GM11168 (cell line): ENCODE data around the gene TCTA.

Source experiments
- in situ Hi-C: fragments of 300-500 bp; cut with MboI; formaldehyde crosslinking; loops from one replicate; pipeline ENCODE4 v1.12.0; 2022; ENCODE audit warnings: low sequenced_read_pairs; ENCODE audit not compliant: unreplicated experiment

Gene TCTA

GRCh38 chr3:49454898-49455681, 42.9 kb downstream of the TCTA start:
- in situ Hi-C loops: loop anchor here (10.0 kb wide), 1 partner anchor 130 kb away; no protein-coding TSS in a partner anchor

- in situ Hi-C loops: loop anchor here (10.0 kb wide), 1 partner anchor 132 kb away; no protein-coding TSS in a partner anchor
These were observed 44.2 kb downstream of the TCTA start for GRCh38 chr3:49456466-49456865.

DNA sequence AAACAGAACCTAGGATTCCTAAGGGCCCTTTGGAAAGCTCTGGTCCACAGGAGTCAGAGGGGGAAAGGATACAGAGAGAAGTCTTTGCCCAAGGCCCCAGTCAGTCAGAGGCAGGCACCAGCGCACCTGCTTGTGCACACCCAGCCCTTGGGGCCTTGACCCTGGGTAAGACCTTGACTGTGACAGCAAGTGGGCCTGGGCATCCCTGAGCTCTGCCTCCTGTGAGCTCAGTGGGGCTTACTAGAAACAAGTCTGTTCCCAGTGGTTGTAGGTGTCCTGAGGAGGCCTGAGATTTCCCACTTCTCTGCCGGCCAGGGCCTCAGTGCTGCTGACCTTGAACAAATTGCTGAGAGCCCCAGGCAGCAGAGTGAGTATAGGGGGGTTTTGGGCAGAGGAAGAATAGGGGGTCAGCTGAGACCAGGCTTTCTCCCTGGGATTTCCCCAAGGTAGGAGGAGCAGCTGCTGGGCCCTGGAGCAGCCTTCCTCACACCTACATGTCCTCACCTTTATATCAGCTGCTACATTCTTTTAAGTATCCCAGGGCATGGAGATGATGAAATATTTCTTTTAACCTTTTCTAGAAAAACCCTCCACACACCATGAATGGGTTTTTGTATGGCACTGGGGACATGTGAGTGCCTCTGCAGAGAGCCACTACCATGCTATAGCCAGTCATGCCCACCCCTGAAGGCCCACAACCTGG, 48.1 kb downstream of the TCTA start:
- in situ Hi-C loops: no loop called here

GRCh38 chr3:49460956-49461355, 48.7 kb downstream of the TCTA start:
- in situ Hi-C loops: no loop called here

GRCh38 chr3:49461443-49462171, 49.4 kb downstream of the TCTA start:
- in situ Hi-C loops: no loop called here

GRCh38 chr3:49462222-49462621, 50.0 kb downstream of the TCTA start:
- in situ Hi-C loops: no loop called here

- in situ Hi-C loops: no loop called here
These were observed 53.2 kb downstream of the TCTA start for GRCh38 chr3:49465270-49466034.
